Fibroblast of mammary gland (primary cell): ENCODE data around the gene IGSF23.
A peak's percentile ranks its signal among the peaks of the same experiment; 100 is the strongest.

Source experiments
- DNase-seq: peaks from one replicate; pipeline ENCODE4 v3.0.0-alpha.2; 2010; ENCODE audit warnings: low read depth
- H3K4me3 ChIP-seq: 2 replicates; pipeline ENCODE4 v1.5.1; 2011; ENCODE audit warnings: low read depth, mild to moderate bottlenecking, low read length, moderate library complexity; ENCODE audit not compliant: control insufficient read depth
- TF ChIP-seq, protein P1 (sequence below): conservative IDR thresholded peaks from 2 replicates; pipeline ENCODE4 v1.5.1; 2011; ENCODE audit warnings: low read depth, low read length, inconsistent platforms; ENCODE audit not compliant: control insufficient read depth, insufficient read depth

Gene IGSF23

GRCh38 chr19:44646049-44646416 lies 32.7 kb downstream of the IGSF23 start:
- TF ChIP-seq, protein P1, sequence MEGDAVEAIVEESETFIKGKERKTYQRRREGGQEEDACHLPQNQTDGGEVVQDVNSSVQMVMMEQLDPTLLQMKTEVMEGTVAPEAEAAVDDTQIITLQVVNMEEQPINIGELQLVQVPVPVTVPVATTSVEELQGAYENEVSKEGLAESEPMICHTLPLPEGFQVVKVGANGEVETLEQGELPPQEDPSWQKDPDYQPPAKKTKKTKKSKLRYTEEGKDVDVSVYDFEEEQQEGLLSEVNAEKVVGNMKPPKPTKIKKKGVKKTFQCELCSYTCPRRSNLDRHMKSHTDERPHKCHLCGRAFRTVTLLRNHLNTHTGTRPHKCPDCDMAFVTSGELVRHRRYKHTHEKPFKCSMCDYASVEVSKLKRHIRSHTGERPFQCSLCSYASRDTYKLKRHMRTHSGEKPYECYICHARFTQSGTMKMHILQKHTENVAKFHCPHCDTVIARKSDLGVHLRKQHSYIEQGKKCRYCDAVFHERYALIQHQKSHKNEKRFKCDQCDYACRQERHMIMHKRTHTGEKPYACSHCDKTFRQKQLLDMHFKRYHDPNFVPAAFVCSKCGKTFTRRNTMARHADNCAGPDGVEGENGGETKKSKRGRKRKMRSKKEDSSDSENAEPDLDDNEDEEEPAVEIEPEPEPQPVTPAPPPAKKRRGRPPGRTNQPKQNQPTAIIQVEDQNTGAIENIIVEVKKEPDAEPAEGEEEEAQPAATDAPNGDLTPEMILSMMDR, result no peak
- no peak for DNase-seq
- H3K4me3 ChIP-seq, result no peak overlapping the region

GRCh38 chr19:44647144-44647543 lies 33.8 kb downstream of the IGSF23 start:
- no peak for DNase-seq
- TF ChIP-seq, protein P1, result no peak
- no peak overlapping the region for H3K4me3 ChIP-seq

GRCh38 chr19:44648631-44649251 lies 35.4 kb downstream of the IGSF23 start:
- H3K4me3 ChIP-seq, result no peak overlapping the region
- DNase-seq, result peak; percentile 55
- TF ChIP-seq, protein P1, result no peak

GRCh38 chr19:44649578-44650145 lies 36.3 kb downstream of the IGSF23 start:
- no peak overlapping the region for H3K4me3 ChIP-seq
- DNase-seq, result no peak
- TF ChIP-seq, protein P1, result no peak

DNA sequence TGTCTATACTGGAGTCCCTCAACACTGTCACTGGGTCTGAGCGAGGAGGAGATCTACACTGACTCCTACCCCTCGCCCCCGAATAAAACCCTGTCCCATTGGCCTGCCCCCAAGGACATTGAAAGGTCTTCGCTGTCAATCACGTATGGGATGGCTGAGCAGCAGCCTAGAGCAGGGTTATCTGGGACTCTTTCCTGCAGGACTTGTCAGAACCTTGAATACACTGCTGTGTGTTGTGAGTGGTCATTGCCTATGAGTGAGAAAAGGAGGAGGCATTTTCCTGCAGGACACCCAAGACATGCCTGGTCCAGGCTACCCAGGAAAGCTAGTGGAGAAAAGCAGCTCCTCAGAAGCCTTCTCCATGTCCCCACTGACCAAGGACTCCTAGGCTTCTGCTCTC lies 40.0 kb downstream of the IGSF23 start:
- H3K4me3 ChIP-seq, result no peak overlapping the region
- TF ChIP-seq, protein P1, result no peak
- no peak for DNase-seq

- TF ChIP-seq, protein P1, result peak; percentile 26
- DNase-seq, result peak; percentile 41
- H3K4me3 ChIP-seq, result no peak overlapping the region
These were observed 40.8 kb downstream of the IGSF23 start for GRCh38 chr19:44653977-44654774.
